ENCODE measurements around the gene SPTBN1.

DNA sequence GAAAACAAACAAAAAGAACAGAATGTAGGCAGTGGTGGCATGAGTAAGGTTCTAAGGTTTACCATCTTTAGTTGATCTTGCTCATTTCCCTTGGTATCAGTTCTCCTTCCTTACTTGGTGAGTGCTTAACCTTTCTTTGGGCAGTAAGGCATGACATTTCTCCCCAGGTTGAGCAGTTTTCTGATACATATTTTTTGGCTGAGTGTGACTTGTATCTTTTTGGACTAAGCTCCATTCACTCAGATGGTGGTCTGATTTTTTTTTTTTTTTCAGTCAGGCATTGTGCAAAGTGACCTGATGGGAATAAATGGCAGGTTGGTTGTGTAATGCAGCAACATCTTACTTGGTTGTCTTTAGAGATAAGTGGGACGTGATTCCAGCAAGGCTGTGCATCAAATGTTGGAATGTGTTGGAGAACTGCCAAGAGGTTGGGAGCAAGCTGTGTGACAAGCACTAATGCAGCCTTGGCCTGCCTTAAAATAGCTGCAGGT lies 15.1 kb downstream of the SPTBN1 start:
- TF ChIP-seq, protein P1, sequence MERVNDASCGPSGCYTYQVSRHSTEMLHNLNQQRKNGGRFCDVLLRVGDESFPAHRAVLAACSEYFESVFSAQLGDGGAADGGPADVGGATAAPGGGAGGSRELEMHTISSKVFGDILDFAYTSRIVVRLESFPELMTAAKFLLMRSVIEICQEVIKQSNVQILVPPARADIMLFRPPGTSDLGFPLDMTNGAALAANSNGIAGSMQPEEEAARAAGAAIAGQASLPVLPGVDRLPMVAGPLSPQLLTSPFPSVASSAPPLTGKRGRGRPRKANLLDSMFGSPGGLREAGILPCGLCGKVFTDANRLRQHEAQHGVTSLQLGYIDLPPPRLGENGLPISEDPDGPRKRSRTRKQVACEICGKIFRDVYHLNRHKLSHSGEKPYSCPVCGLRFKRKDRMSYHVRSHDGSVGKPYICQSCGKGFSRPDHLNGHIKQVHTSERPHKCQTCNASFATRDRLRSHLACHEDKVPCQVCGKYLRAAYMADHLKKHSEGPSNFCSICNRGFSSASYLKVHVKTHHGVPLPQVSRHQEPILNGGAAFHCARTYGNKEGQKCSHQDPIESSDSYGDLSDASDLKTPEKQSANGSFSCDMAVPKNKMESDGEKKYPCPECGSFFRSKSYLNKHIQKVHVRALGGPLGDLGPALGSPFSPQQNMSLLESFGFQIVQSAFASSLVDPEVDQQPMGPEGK (CRISPR knock-in tag; IDR thresholded peaks at IDR 0.05; ENCODE audit: borderline replicate concordance): no peak
- no peak for TF ChIP-seq ZFP3 (CRISPR knock-in tag; IDR thresholded peaks at IDR 0.05)
- no peak for TF ChIP-seq GLIS3 (CRISPR knock-in tag; IDR thresholded peaks at IDR 0.05)
- TF ChIP-seq ZNF565 (CRISPR knock-in tag; conservative IDR thresholded peaks at IDR 0.05; ENCODE audit: low read depth): no peak
- TF ChIP-seq ZNF70 (CRISPR knock-in tag; IDR thresholded peaks at IDR 0.05): no peak
- peak; percentile 83 for TF ChIP-seq ISL1 (CRISPR knock-in tag; IDR thresholded peaks at IDR 0.05)
